ENCODE results near the gene FKBP1A. TPM values are rescaled to one million over a fixed set of nuclear protein-coding genes. Genes with fewer than 3 reads are reported as not detected.

Gene FKBP1A
- total RNA-seq, 3 donors from 2014 or later = 168 to 326 (median 300) TPM

DNA sequence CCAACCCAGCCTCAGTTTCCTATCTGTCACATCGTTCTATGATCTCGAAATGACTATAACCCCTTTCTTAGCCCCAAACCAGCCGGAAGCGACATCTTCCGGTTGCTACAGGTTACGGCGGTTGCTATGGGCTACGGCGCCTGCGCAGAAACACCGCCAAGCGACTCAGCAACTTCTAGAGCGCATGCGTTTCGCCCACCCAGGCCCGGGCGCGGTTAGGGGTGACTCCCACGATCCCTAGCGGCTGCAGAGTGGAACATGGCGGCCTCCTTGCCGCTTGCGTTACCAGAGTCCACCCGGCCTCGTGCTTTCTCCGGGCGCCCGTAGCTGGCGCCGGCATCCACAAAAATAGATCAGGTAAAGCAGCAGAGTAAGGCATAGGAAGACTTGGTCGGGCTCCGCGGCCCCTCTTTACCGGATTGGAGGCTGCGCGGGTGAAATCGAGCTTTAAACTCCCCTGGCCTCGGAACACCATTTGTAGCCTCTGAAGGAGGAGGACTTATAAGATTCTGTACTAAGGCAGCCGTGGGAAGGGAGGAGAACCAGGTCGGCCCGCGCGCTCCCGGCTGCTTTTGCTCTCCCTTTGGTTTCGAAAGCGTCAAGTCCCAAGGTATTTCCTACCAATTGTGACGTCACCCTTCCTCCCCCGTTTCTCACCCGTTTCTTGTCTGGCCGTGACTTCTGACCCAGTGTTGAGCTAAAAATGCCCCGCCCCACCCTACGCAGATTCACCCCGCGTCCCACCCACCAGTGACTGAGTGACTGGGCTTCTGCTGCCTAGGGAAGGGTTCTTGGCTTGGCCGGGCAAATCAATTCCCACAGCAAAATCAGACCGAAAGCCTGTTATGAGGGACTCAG lies 67.5 kb downstream of the FKBP1A start:
- TF ChIP-seq, protein P1, sequence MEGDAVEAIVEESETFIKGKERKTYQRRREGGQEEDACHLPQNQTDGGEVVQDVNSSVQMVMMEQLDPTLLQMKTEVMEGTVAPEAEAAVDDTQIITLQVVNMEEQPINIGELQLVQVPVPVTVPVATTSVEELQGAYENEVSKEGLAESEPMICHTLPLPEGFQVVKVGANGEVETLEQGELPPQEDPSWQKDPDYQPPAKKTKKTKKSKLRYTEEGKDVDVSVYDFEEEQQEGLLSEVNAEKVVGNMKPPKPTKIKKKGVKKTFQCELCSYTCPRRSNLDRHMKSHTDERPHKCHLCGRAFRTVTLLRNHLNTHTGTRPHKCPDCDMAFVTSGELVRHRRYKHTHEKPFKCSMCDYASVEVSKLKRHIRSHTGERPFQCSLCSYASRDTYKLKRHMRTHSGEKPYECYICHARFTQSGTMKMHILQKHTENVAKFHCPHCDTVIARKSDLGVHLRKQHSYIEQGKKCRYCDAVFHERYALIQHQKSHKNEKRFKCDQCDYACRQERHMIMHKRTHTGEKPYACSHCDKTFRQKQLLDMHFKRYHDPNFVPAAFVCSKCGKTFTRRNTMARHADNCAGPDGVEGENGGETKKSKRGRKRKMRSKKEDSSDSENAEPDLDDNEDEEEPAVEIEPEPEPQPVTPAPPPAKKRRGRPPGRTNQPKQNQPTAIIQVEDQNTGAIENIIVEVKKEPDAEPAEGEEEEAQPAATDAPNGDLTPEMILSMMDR (IDR thresholded peaks at IDR 0.05) = no peak
- ATAC-seq (peak; percentile 73), DNase-seq (peak; percentile 97 to 99 (median 97))
- Histone ChIP-seq H3K36me3 (ENCODE audit: low read depth) (no peaks in the 10 kb centered on the region), H3K4me3 (peak overlapping the region; percentile 60), H3K9me3 (no peaks in the 10 kb centered on the region), H3K4me1 (ENCODE audit: low read depth) (peaks cover 35% of the 10 kb centered on the region)
- intact Hi-C loops (cut with DNase I, micrococcal nuclease) = loop anchor here (5.0 kb wide), 2 partner anchors 52 to 67 kb away; partner anchors contain the start of gene FKBP1A (in 1 of the 2)

DNA sequence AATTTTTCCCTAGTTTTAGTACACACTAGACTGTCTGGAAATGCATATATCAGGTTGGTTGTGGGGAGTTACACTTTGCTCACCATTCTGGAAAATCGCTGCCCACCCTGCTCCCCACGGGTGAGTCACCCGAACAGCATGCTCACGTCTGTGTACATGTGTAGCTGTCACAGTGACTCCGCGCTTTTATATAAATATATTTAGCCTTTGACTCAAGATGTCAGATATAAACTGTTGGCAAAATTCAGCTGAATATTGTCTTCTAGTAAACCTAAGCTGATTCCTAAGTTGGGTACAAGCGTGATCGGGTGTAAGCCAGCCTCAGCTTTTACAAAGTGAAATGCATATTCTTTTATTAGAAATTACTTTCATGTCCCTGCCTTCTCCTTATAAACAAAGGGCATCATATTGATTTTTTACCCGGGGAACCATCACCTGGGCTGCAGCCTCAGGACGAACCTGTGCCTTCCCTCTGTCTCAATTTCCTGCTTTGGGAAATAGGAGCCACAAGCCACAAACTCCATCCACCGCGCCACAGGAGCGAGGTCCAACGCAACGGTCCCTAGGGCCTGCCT lies 68.2 kb downstream of the FKBP1A start:
- intact Hi-C loops (cut with DNase I, micrococcal nuclease) = loop anchor here (5.0 kb wide), 2 partner anchors 53 to 68 kb away; partner anchors contain the start of gene FKBP1A (in 1 of the 2)
- peaks cover 29% of the 10 kb centered on the region for H3K4me1 ChIP-seq (ENCODE audit: low read depth)
- H3K36me3 ChIP-seq (ENCODE audit: low read depth) = no peaks in the 10 kb centered on the region
- H3K9me3 ChIP-seq = no peaks in the 10 kb centered on the region
- TF ChIP-seq, protein P1 (IDR thresholded peaks at IDR 0.05) = no peak
- ATAC-seq = no peak
- DNase-seq = no peak
- peak overlapping the region; percentile 60 for H3K4me3 ChIP-seq

DNA sequence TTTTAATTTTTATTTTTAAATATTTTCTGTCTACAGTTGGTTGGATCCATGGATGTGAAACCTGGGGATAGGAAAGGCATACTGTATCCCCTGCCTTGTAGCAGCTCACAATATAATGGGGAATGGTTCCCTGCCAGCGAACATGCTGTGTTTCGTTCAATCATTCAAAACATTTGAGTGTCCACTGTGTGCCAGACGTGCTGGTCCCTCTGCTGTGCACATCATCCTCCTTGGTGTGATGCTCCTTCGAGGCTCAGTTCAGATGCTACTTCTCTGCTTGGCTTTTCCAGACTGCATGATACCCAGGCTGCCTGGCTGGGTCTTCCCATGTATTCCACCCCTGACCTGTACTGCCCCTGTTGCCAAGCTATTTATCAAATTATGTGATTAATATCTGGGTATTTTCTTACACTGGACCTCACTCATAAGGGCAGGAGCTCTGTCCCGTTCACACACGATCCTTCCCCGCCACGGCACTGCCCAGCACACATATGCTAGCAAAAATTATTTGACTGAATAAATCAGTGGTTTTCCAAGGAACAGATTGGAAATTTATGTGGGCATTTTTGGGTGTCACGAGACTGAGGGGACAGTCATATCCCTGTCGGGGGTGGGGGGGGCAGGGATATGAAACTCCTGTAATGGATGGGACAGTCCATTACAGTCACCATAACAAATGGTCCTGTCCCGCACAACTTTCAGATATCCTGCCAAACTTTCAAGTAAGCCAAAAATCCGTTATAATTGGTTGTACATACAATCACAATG lies 68.8 kb downstream of the FKBP1A start:
- DNase-seq (no peak), ATAC-seq (no peak)
- Histone ChIP-seq H3K36me3 (ENCODE audit: low read depth) (no peaks in the 10 kb centered on the region), H3K4me1 (ENCODE audit: low read depth) (peaks cover 26% of the 10 kb centered on the region), H3K4me3 (no peak overlapping the region), H3K9me3 (no peaks in the 10 kb centered on the region)
- TF ChIP-seq, protein P1 (IDR thresholded peaks at IDR 0.05) = no peak
- intact Hi-C loops (cut with DNase I, micrococcal nuclease) = no loop called here

DNA sequence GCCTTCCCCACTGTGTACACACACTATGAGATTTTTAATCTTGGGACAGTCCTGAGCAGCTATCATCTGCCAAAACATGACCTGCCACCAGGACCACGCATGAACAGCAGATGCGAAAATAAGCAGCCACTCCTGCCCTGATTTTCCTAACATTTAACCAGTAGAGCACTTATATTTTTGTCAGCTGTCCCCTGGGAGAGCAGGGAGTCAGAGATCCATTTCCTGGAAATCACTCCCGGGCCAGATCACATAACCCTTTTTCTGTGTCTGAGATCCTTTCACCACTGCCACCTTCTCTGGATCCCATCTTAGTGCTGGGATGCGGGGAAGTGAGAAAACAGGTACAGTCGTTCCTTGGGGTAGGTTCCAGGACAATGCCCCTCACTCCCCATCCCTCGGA lies 69.6 kb downstream of the FKBP1A start:
- intact Hi-C loops (cut with DNase I, micrococcal nuclease) = no loop called here
- Histone ChIP-seq H3K9me3 (no peaks in the 10 kb centered on the region), H3K36me3 (ENCODE audit: low read depth) (no peaks in the 10 kb centered on the region), H3K4me3 (no peak overlapping the region), H3K4me1 (ENCODE audit: low read depth) (peaks cover 26% of the 10 kb centered on the region)
- ATAC-seq = no peak
- no peak for DNase-seq
- TF ChIP-seq, protein P1 (IDR thresholded peaks at IDR 0.05) = no peak

DNA sequence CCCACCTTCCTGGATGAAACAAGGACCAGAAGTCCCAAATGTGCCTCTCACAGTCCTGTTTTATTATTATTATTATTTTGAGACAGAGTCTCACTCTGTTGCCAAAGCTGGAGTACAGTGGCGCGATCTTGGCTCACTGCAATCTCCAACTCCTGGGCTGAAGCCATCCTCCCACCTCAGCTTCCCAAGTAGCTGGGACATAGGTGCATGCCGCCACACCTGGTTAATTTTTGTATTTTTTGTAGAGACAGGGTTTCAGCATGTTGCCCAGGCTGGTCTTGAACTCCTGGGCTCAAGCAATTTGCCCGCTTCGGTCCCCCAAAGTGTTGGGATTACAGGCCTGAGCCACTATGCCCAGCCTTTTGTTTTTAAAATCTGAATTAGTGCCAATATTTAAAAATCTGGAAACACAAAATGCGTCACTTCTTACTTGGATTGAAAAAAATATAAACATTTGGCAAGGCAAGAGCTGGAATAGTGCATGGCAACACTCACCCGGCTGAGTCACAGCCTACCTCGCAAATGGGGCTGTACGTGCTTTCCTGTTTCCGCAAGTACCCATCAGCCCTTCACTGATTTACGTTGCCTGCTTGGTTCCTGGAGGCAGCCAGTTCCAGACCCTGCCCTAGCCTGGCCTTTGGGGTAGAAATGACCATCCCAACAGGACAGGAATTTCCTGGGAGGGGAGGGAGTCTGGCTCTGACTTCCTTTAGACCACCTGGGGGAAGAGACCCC lies 70.2 kb downstream of the FKBP1A start:
- DNase-seq (peak in 1 of 3 donors; percentile 62), ATAC-seq (no peak)
- TF ChIP-seq, protein P1 (IDR thresholded peaks at IDR 0.05) = no peak
- peaks cover 23% of the 10 kb centered on the region for H3K4me1 ChIP-seq (ENCODE audit: low read depth)
- no peaks in the 10 kb centered on the region for H3K9me3 ChIP-seq
- no peak overlapping the region for H3K4me3 ChIP-seq
- H3K36me3 ChIP-seq (ENCODE audit: low read depth) = no peaks in the 10 kb centered on the region
- intact Hi-C loops (cut with DNase I, micrococcal nuclease) = no loop called here
